B cell (primary cell): ENCODE data around the gene ATXN7L2. TPM values are rescaled to one million over a fixed set of nuclear protein-coding genes. Genes with fewer than 3 reads are reported as not detected.

Source experiments
- ATAC-seq: fragments of 200-7000 bp; cut with Tn5 transposase; one replicate; pipeline ENCODE4 v1.10.0; 2021; ENCODE audit warnings: low read depth, mild to moderate bottlenecking, moderate number of reproducible peaks, moderate library complexity
- CTCF ChIA-PET: fragments of 350-600 bp; sonication (Branson Sonifier 250); formaldehyde crosslinking; loops from one replicate; lab custom pipeline; 2021; ENCODE audit warnings: antibody characterized with exemption, inconsistent platforms; lab: Charles Lee
- POLR2A ChIA-PET: fragments of 350-600 bp; sonication (Branson Sonifier 250); formaldehyde crosslinking; loops from one replicate; lab custom pipeline; 2021; ENCODE audit warnings: antibody characterized with exemption; lab: Charles Lee
- DNase-seq: peaks from one replicate; pipeline ENCODE4 v3.0.0; 2013
- H2AFZ ChIP-seq: 2 replicates; pipeline ENCODE4 v1.6.1; 2012; ENCODE audit warnings: mild to moderate bottlenecking, low read depth, low read length; ENCODE audit not compliant: insufficient read depth, poor library complexity, severe bottlenecking
- H3K27ac ChIP-seq, 2 donors: 1 replicate in 1 of 2; 2 replicates in 1 of 2; pipeline ENCODE4 v1.5.1; 2012 to 2013; ENCODE audit warnings: low read length in 2 of 2, mild to moderate bottlenecking in 2 of 2, moderate library complexity in 1 of 2
- H3K27me3 ChIP-seq, 4 experiments: fragments of 200-600 bp in 1 of 4; sonication (generic) in 1 of 4; replicated peaks in 1 of 4; 1 replicate in 2 of 4; 2 replicates in 2 of 4; pipeline versions ENCODE4 v1.6.1 to v1.7.0; 2013 to 2016; ENCODE audit warnings: low read length in 3 of 4, mild to moderate bottlenecking in 2 of 4, mixed read lengths in 1 of 4, moderate library complexity in 1 of 4; ENCODE audit not compliant: insufficient read depth in 4 of 4, control insufficient read depth in 3 of 4; ENCODE audit errors: control extremely low read depth in 1 of 4
- H3K36me3 ChIP-seq, 2 experiments: replicated peaks in 1 of 2; 1 replicate in 1 of 2; 2 replicates in 1 of 2; pipeline versions ENCODE4 v1.6.1 to v1.7.1; 2013; ENCODE audit warnings: low read length in 1 of 2; ENCODE audit not compliant: insufficient read depth in 2 of 2, control insufficient read depth in 1 of 2; ENCODE audit errors: control extremely low read depth in 1 of 2, extremely low read depth in 1 of 2
- H3K4me1 ChIP-seq, 2 donors: fragments of 200-600 bp in 1 of 2; sonication (generic) in 1 of 2; 1 replicate in 1 of 2; 2 replicates in 1 of 2; pipeline versions ENCODE4 v1.5.1 to v1.6.1; 2013 to 2017; ENCODE audit warnings: low read length in 2 of 2; ENCODE audit not compliant: control insufficient read depth in 2 of 2, insufficient read depth in 2 of 2
- H3K4me2 ChIP-seq: replicated peaks from 2 replicates; pipeline ENCODE3; 2012; ENCODE audit warnings: mild to moderate bottlenecking, low read depth, low read length; ENCODE audit not compliant: poor library complexity, severe bottlenecking
- H3K4me3 ChIP-seq, 5 experiments: fragments of 200-600 bp in 1 of 5; sonication (generic) in 1 of 5; 1 replicate in 3 of 5; 2 replicates in 2 of 5; pipeline versions ENCODE4 v1.5.1 to v1.7.0; 2011 to 2016; ENCODE audit warnings: low read length in 4 of 5, mild to moderate bottlenecking in 4 of 5, low read depth in 2 of 5, control low read depth in 1 of 5, moderate library complexity in 1 of 5; ENCODE audit not compliant: insufficient read depth in 1 of 5; ENCODE audit errors: control extremely low read depth in 1 of 5, extremely low read depth in 1 of 5
- H3K79me2 ChIP-seq: fragments of 200-600 bp; sonication (generic); one replicate; pipeline ENCODE4 v1.6.0; 2016; ENCODE audit warnings: low read length; ENCODE audit not compliant: control insufficient read depth, insufficient read depth
- H3K9ac ChIP-seq: fragments of 200-600 bp; sonication (generic); 2 replicates; pipeline ENCODE4 v1.6.1; 2017; ENCODE audit warnings: mild to moderate bottlenecking, low read length, moderate library complexity
- H3K9me3 ChIP-seq, 3 donors: one replicate each; pipeline versions ENCODE4 v1.6.1 to v1.7.1; 2013; ENCODE audit warnings: low read length in 2 of 3; ENCODE audit not compliant: control insufficient read depth in 2 of 3, insufficient read depth in 1 of 3; ENCODE audit errors: control extremely low read depth in 1 of 3
- H4K20me1 ChIP-seq: 2 replicates; pipeline ENCODE4 v1.6.0; 2012; ENCODE audit warnings: mild to moderate bottlenecking, low read length; ENCODE audit not compliant: insufficient read depth, control insufficient read depth, poor library complexity, severe bottlenecking
- H3K27ac Mint-ChIP-seq: one replicate; pipeline ENCODE4 v1.8.0; 2021; ENCODE audit warnings: mixed read lengths
- H3K27me3 Mint-ChIP-seq: one replicate; pipeline ENCODE4 v1.8.0; 2021; ENCODE audit warnings: mixed read lengths
- H3K4me1 Mint-ChIP-seq: one replicate; pipeline ENCODE4 v1.8.0; 2021; ENCODE audit warnings: mixed read lengths
- H3K4me3 Mint-ChIP-seq: one replicate; pipeline ENCODE4 v1.8.0; 2021; ENCODE audit warnings: mixed read lengths
- H3K9me3 Mint-ChIP-seq: one replicate; pipeline ENCODE4 v1.8.0; 2022; ENCODE audit warnings: mixed read lengths; ENCODE audit not compliant: insufficient read depth
- CTCF ChIP-seq: fragments of 200-600 bp; IDR thresholded peaks from one replicate; pipeline ENCODE4 v1.8.0; 2022; ENCODE audit warnings: antibody characterized with exemption, mild to moderate bottlenecking
- EZH2 ChIP-seq: IDR thresholded peaks from 2 replicates; pipeline ENCODE4 v1.6.1; 2012; ENCODE audit warnings: borderline replicate concordance, low read depth, mild to moderate bottlenecking, moderate library complexity, low read length; ENCODE audit not compliant: insufficient read depth, poor library complexity, severe bottlenecking
- WGBS: methylation state at CpG from one replicate; pipeline ENCODE4 v1.1.5; 2013; ENCODE audit warnings: missing lambda C conversion rate; ENCODE audit not compliant: insufficient coverage; 5-methylcytosine and 5-hydroxymethylcytosine counted together
- intact Hi-C: fragments of 100-400 bp; cut with micrococcal nuclease; formaldehyde crosslinking; loops from one replicate; pipeline ENCODE4 v1.10.0; 2022
- polyA plus RNA-seq: library from polyadenylated mRNA; depleted of rRNA; stranded (reverse); fragments of >200 nt; gene quantifications from 2 replicates; pipeline ENCODE4 v1.2.3, GENCODE V29; 2012
- total RNA-seq, 2 donors: library from RNA; stranded (reverse); fragments of 120-200 nt in 1 of 2; gene quantifications; 1 replicate in 1 of 2; 2 replicates in 1 of 2; pipeline versions ENCODE4 v1.2.3 to v1.2.4, GENCODE V29; 2013 to 2022

The ATXN7L2 gene
- total and polyA plus RNA-seq, 2 donors (not counting 1 experiment from before 2014, with no cell fraction given), result 10.9 to 12.4 TPM

GRCh38 chr1:109492779-109493178 is 9.1 kb downstream of the ATXN7L2 start:
- Histone ChIP-seq H3K27ac (no peak overlapping the region), H4K20me1 (peaks cover 32% of the 10 kb centered on the region), H3K9ac (no peak overlapping the region), H2AFZ (no peak overlapping the region), H3K79me2 (peaks cover 45% of the 10 kb centered on the region), H3K4me1 (peaks cover 16 to 33% of the 10 kb centered on the region in 2 donors), H3K27me3 (no peaks in the 10 kb centered on the region), H3K9me3 (no peaks in the 10 kb centered on the region), H3K36me3 (peaks cover 0 to 49% of the 10 kb centered on the region in 2 experiments), H3K4me2 (no peak overlapping the region), H3K4me3 (no peak overlapping the region)
- ATAC-seq (no peak), DNase-seq (no peak)
- ChIA-PET CTCF (interaction anchor here (1.7 to 37.9 kb wide), 8 partner anchors 9 to 285 kb away, joined by 6 to 926 read pairs (median 26); partner anchors contain the start of genes AMIGO1, ATXN7L2 and GPR61), POLR2A (no interaction called here)
- H3K9me3 Mint-ChIP-seq, result no peaks in the 10 kb centered on the region
- WGBS, result 88% methylated on average over 4 of the region's 4 CpGs
- peaks cover 37% of the 10 kb centered on the region for H3K4me1 Mint-ChIP-seq
- H3K4me3 Mint-ChIP-seq, result peak overlapping the region; percentile 30
- H3K27me3 Mint-ChIP-seq, result no peaks in the 10 kb centered on the region
- TF ChIP-seq CTCF, result no peak
- TF ChIP-seq EZH2, result no peak
- no peak overlapping the region for H3K27ac Mint-ChIP-seq
- intact Hi-C loops, result loop anchor here (5.0 kb wide), 2 partner anchors 130 to 495 kb away; no protein-coding TSS in a partner anchor

- TF ChIP-seq CTCF (no peak), EZH2 (no peak)
- CTCF ChIA-PET, result interaction anchor here (0.8 to 37.9 kb wide), 12 partner anchors 9 to 1283 kb away, joined by 3 to 926 read pairs (median 10); partner anchors contain the start of genes AHCYL1, AMIGO1, ATXN7L2 and GPR61
- Histone ChIP-seq H3K4me3 (no peak overlapping the region), H2AFZ (peak overlapping the region; percentile 93), H3K36me3 (peaks cover 0 to 54% of the 10 kb centered on the region in 2 experiments), H3K9ac (no peak overlapping the region), H3K9me3 (no peaks in the 10 kb centered on the region), H3K27ac (no peak overlapping the region), H3K79me2 (peaks cover 50% of the 10 kb centered on the region), H3K4me1 (peaks cover 16 to 33% of the 10 kb centered on the region in 2 donors), H3K4me2 (peak overlapping the region; percentile 63), H4K20me1 (peaks cover 36% of the 10 kb centered on the region), H3K27me3 (no peaks in the 10 kb centered on the region)
- 87% methylated on average over 4 of the region's 4 CpGs for WGBS
- peaks cover 38% of the 10 kb centered on the region for H3K4me1 Mint-ChIP-seq
- H3K27ac Mint-ChIP-seq, result peak overlapping the region; percentile 93
- H3K9me3 Mint-ChIP-seq, result no peaks in the 10 kb centered on the region
- DNase-seq (no peak), ATAC-seq (no peak)
- H3K4me3 Mint-ChIP-seq, result peak overlapping the region; percentile 97
- POLR2A ChIA-PET, result interaction anchor here (1.1 kb wide), 2 partner anchors 10 to 67 kb away, joined by 4 to 7 read pairs; partner anchors contain the start of gene PSMA5
- H3K27me3 Mint-ChIP-seq, result no peaks in the 10 kb centered on the region
- intact Hi-C loops, result loop anchor here (5.0 kb wide), 2 partner anchors 129 to 494 kb away; no protein-coding TSS in a partner anchor
These were observed 9.5 kb downstream of the ATXN7L2 start for GRCh38 chr1:109493227-109493626.
